Tongue (tissue), 2 donors: Measurements from ENCODE around the gene LECT2. TPM values are rescaled to one million over a fixed set of nuclear protein-coding genes. Genes with fewer than 3 reads are reported as not detected.

Source experiments
- DNase-seq: peaks from one replicate; pipeline ENCODE4 v3.0.0-alpha.2; 2015
- total RNA-seq: library from RNA; depleted of rRNA; stranded (reverse); fragments of >200 nt; gene quantifications from one replicate; pipeline ENCODE4 v1.2.3, GENCODE V29; 2014

LECT2 gene
- total RNA-seq, 1 donor from 2014 or later: not detected

- DNase-seq: peak; percentile 28
These were observed 19.8 kb downstream of the LECT2 start for GRCh38 chr5:135934939-135935338.

GRCh38 chr5:135930949-135931295 lies 23.9 kb downstream of the LECT2 start:
- no peak for DNase-seq

GRCh38 chr5:135930029-135930948 lies 24.5 kb downstream of the LECT2 start:
- DNase-seq: peak; percentile 16

- no peak for DNase-seq
These were observed 33.4 kb downstream of the LECT2 start for GRCh38 chr5:135921388-135921787.

GRCh38 chr5:135920199-135920598 lies 34.6 kb downstream of the LECT2 start:
- DNase-seq: no peak

- DNase-seq: no peak
These were observed 38.0 kb downstream of the LECT2 start for GRCh38 chr5:135916638-135917263.

GRCh38 chr5:135915466-135916001 lies 39.2 kb downstream of the LECT2 start:
- DNase-seq: no peak

GRCh38 chr5:135913713-135914626 lies 40.8 kb downstream of the LECT2 start:
- DNase-seq: no peak

GRCh38 chr5:135905144-135905543 lies 49.6 kb downstream of the LECT2 start:
- no peak for DNase-seq

- no peak for DNase-seq
These were observed 53.1 kb downstream of the LECT2 start for GRCh38 chr5:135901633-135902032.

GRCh38 chr5:135900276-135900675 lies 54.5 kb downstream of the LECT2 start:
- no peak for DNase-seq

- no peak for DNase-seq
These were observed 56.1 kb downstream of the LECT2 start for GRCh38 chr5:135898651-135899050.

Other genes starting within 250 kb of the LECT2 start
- 1.9 TPM for gene SLC25A48, start 120.3 kb downstream of the LECT2 start, total RNA-seq
- not detected for gene IL9, start 59.1 kb downstream of the LECT2 start, total RNA-seq
- 376 TPM for gene TGFBI, start 74.0 kb upstream of the LECT2 start, total RNA-seq
- gene SMAD5, start 177.9 kb upstream of the LECT2 start, total RNA-seq: 72.2 TPM
- not detected for gene SMIM32, start 238.2 kb upstream of the LECT2 start, total RNA-seq